Measurements from ENCODE around the gene CYB561D2.

CYB561D2 gene

GRCh38 chr3:50338965-50339364 lies 11.7 kb upstream of the CYB561D2 start:
- no peak for TF ChIP-seq MAX (IDR thresholded peaks at IDR 0.05)
- no peak for TF ChIP-seq EP300 (IDR thresholded peaks at IDR 0.05; ENCODE audit: borderline replicate concordance)
- TF ChIP-seq TCF12 (IDR thresholded peaks at IDR 0.05; ENCODE audit: low read depth): no peak
- no peak for TF ChIP-seq NFIC (IDR thresholded peaks at IDR 0.05)
- no peak for TF ChIP-seq TAF1 (IDR thresholded peaks at IDR 0.05; ENCODE audit: low read depth)
- no peak for TF ChIP-seq CREB1 (IDR thresholded peaks at IDR 0.05; ENCODE audit: low read depth)
- TF ChIP-seq TEAD4 (IDR thresholded peaks at IDR 0.05): no peak
- no peak for TF ChIP-seq ZBTB7A (IDR thresholded peaks at IDR 0.05; ENCODE audit: low read depth)
- TF ChIP-seq CEBPB (IDR thresholded peaks at IDR 0.05): no peak
- no peak for TF ChIP-seq USF1 (IDR thresholded peaks at IDR 0.05)
- TF ChIP-seq REST (IDR thresholded peaks at IDR 0.05; ENCODE audit: low read depth): no peak
- TF ChIP-seq RAD21 (IDR thresholded peaks at IDR 0.05; ENCODE audit: low read depth): no peak

GRCh38 chr3:50339485-50340146 lies 11.0 kb upstream of the CYB561D2 start:
- TF ChIP-seq CREB1 (IDR thresholded peaks at IDR 0.05; ENCODE audit: low read depth): no peak
- TF ChIP-seq MAX (IDR thresholded peaks at IDR 0.05): no peak
- no peak for TF ChIP-seq CEBPB (IDR thresholded peaks at IDR 0.05)
- TF ChIP-seq TEAD4 (IDR thresholded peaks at IDR 0.05): no peak
- TF ChIP-seq TAF1 (IDR thresholded peaks at IDR 0.05; ENCODE audit: low read depth): no peak
- TF ChIP-seq USF1 (IDR thresholded peaks at IDR 0.05): no peak
- no peak for TF ChIP-seq EP300 (IDR thresholded peaks at IDR 0.05; ENCODE audit: borderline replicate concordance)
- no peak for TF ChIP-seq YY1 (IDR thresholded peaks at IDR 0.05; ENCODE audit: low read depth)
- TF ChIP-seq NFIC (IDR thresholded peaks at IDR 0.05): no peak
- no peak for TF ChIP-seq RAD21 (IDR thresholded peaks at IDR 0.05; ENCODE audit: low read depth)
- no peak for TF ChIP-seq ZBTB7A (IDR thresholded peaks at IDR 0.05; ENCODE audit: low read depth)
- TF ChIP-seq FOXM1 (IDR thresholded peaks at IDR 0.05; ENCODE audit: borderline replicate concordance, low read depth): no peak
- no peak for TF ChIP-seq TCF12 (IDR thresholded peaks at IDR 0.05; ENCODE audit: low read depth)
- no peak for TF ChIP-seq REST (IDR thresholded peaks at IDR 0.05; ENCODE audit: low read depth)

- TF ChIP-seq MAX (IDR thresholded peaks at IDR 0.05) (no peak), ZBTB7A (IDR thresholded peaks at IDR 0.05; ENCODE audit: low read depth) (no peak), TCF12 (IDR thresholded peaks at IDR 0.05; ENCODE audit: low read depth) (no peak), NFIC (IDR thresholded peaks at IDR 0.05) (no peak), EGR1 (IDR thresholded peaks at IDR 0.05) (no peak), REST (IDR thresholded peaks at IDR 0.05; ENCODE audit: low read depth) (no peak), FOXM1 (IDR thresholded peaks at IDR 0.05; ENCODE audit: borderline replicate concordance, low read depth) (no peak), USF1 (IDR thresholded peaks at IDR 0.05) (no peak), RAD21 (IDR thresholded peaks at IDR 0.05; ENCODE audit: low read depth) (no peak), CREB1 (IDR thresholded peaks at IDR 0.05; ENCODE audit: low read depth) (no peak), YY1 (IDR thresholded peaks at IDR 0.05; ENCODE audit: low read depth) (no peak), CEBPB (IDR thresholded peaks at IDR 0.05) (no peak), TAF1 (IDR thresholded peaks at IDR 0.05; ENCODE audit: low read depth) (no peak), TEAD4 (IDR thresholded peaks at IDR 0.05) (no peak), EP300 (IDR thresholded peaks at IDR 0.05; ENCODE audit: borderline replicate concordance) (no peak)
These were observed 10.6 kb upstream of the CYB561D2 start for GRCh38 chr3:50340147-50340447.

All from Ishikawa (cell line).